Measurements from ENCODE around the gene CDH13. TPM values are rescaled to one million over a fixed set of nuclear protein-coding genes. Genes with fewer than 3 reads are reported as not detected.

CDH13 gene
- total RNA-seq, 4 donors from 2014 or later, result 12.5 to 35.9 (median 22.1) TPM

DNA sequence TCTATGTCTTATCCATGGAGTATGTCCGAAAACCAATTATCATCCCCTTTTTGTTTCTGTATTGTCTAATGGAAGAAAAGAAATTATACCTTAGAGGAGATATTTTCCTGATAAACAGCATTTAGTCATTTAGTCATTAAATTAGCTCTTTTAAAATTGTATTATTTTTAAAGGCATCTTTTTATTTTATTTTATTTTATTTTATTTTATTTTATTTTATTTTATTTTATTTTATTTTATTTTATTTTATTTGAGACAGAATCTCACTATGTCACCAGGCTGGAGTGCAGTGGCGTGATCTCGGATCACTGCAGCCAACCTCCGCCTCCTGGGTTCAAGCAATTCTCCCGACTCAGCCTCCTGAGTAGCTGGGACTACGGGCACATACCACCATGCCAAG is 559.1 kb downstream of the CDH13 start:
- no peak for TF ChIP-seq CTCF (IDR thresholded peaks at IDR 0.05)
- no peak for ATAC-seq (ENCODE audit: low FRiP score)
- DNase-seq (ENCODE audit: low spot score), result no peak

- TF ChIP-seq CTCF (IDR thresholded peaks at IDR 0.05), result no peak
- no peak for DNase-seq (ENCODE audit: low spot score)
- ATAC-seq (ENCODE audit: low FRiP score), result no peak
Observed at GRCh38 chr16:83187405-83187804, 560.6 kb downstream of the CDH13 start.

DNA sequence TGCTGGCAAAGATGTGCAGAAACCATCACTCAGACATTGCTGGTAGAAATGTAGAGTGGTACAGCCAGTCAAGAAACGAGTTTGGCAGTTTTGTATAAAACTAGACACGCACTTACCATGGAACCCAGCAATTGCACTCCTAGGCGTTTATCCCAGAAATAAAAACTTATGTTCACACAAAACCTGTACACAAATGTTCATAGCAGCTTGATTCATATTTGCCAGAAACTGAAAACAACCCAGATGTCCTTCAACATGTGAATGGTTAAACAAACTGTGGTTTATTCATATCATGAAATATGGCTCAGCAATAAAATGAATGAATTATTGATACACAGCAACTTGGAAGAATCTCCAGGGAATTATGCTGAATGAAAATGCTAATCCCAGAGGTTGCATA is 570.0 kb downstream of the CDH13 start:
- TF ChIP-seq CTCF (IDR thresholded peaks at IDR 0.05), result no peak
- DNase-seq (ENCODE audit: low spot score) (no peak), ATAC-seq (ENCODE audit: low FRiP score) (no peak)

DNA sequence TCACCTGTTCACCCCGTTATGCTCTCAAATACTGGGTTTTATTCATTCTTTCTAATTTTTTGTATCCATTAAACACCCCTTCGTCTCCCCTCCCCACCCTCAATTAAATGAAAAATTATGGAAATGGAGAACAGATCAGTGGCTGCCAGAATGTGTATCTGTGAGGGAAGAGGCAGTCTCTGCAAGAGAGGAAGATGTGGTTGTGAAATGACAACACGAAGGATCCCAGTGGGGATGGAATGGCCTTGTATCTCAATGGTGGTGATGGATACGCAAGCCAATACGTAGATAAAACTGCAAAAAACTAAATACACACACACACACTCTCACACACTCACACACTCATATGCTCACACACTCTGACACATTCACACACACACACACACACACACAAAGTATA is 570.7 kb downstream of the CDH13 start:
- TF ChIP-seq CTCF (IDR thresholded peaks at IDR 0.05), result no peak
- ATAC-seq (ENCODE audit: low FRiP score) (no peak), DNase-seq (ENCODE audit: low spot score) (no peak)

DNA sequence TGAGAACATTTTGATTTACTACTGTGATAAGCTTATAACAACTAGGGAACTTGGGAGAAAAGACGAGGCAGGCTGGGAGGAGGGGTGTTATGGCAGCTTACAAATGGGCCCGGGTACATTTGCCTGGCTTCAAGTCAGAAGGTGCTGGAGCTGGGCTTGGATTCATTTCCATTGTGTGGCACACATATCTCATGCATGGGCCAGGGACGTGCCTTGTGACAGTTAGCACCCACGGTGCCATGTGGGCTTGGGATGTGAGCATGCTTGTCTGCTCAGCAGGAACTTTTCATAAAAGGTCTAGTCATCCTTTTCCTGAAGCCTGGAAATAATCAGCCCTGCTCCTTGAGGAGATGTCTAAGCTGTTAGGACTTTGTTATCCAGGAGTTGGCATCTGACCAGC is 572.2 kb downstream of the CDH13 start:
- ATAC-seq (ENCODE audit: low FRiP score) (no peak), DNase-seq (ENCODE audit: low spot score) (no peak)
- TF ChIP-seq CTCF (IDR thresholded peaks at IDR 0.05), result no peak

- ATAC-seq (ENCODE audit: low FRiP score), result no peak
Observed at GRCh38 chr16:83200005-83200779, 573.4 kb downstream of the CDH13 start.

More at GRCh38 chr16:83200005-83200779, 573.4 kb downstream of the CDH13 start:
- DNase-seq (ENCODE audit: low spot score), result no peak
- no peak for TF ChIP-seq CTCF (IDR thresholded peaks at IDR 0.05)
